Ovary (tissue), 3 donors: ENCODE measurements around the gene DEFB121.

ENCODE experiments used
- CTCF ChIP-seq, 3 donors: fragments of 450-650 bp in 2 of 3; fragments of 200-600 bp in 1 of 3; IDR thresholded peaks; one replicate each; pipeline versions ENCODE4 v1.5.1 to v1.8.0; 2016 to 2022; ENCODE audit warnings: antibody characterized with exemption in 3 of 3, mild to moderate bottlenecking in 1 of 3
- POLR2A ChIP-seq: fragments of 450-650 bp; IDR thresholded peaks from one replicate; pipeline ENCODE4 v1.6.1; 2017; ENCODE audit warnings: antibody characterized with exemption, mild to moderate bottlenecking, moderate library complexity
- donor health status: DM: no; HTN: no; CAD: no.

- no peak for TF ChIP-seq POLR2A
- no peak for TF ChIP-seq CTCF (IDR thresholded peaks at IDR 0.05)
Measured at GRCh38 chr20:31449511-31450414, 43.7 kb upstream of the DEFB121 start.
